Tibial nerve (tissue), 3 donors: ENCODE data around the gene HS3ST6.

Experiments
- POLR2A ChIP-seq, 2 donors: fragments of 450-650 bp; IDR thresholded peaks; one replicate each; pipeline ENCODE4 v1.6.1; 2017; ENCODE audit warnings: antibody characterized with exemption in 2 of 2, mild to moderate bottlenecking in 2 of 2, moderate library complexity in 2 of 2
- TF ChIP-seq, protein P1 (sequence below), 5 experiments: fragments of 200-600 bp in 3 of 5; fragments of 450-650 bp in 2 of 5; sonication (generic) in 3 of 5; IDR thresholded peaks; one replicate each; pipeline ENCODE4 v1.5.1; 2016 to 2019; ENCODE audit warnings: antibody characterized with exemption in 5 of 5, mild to moderate bottlenecking in 3 of 5, moderate library complexity in 2 of 5

- TF ChIP-seq, protein P1, sequence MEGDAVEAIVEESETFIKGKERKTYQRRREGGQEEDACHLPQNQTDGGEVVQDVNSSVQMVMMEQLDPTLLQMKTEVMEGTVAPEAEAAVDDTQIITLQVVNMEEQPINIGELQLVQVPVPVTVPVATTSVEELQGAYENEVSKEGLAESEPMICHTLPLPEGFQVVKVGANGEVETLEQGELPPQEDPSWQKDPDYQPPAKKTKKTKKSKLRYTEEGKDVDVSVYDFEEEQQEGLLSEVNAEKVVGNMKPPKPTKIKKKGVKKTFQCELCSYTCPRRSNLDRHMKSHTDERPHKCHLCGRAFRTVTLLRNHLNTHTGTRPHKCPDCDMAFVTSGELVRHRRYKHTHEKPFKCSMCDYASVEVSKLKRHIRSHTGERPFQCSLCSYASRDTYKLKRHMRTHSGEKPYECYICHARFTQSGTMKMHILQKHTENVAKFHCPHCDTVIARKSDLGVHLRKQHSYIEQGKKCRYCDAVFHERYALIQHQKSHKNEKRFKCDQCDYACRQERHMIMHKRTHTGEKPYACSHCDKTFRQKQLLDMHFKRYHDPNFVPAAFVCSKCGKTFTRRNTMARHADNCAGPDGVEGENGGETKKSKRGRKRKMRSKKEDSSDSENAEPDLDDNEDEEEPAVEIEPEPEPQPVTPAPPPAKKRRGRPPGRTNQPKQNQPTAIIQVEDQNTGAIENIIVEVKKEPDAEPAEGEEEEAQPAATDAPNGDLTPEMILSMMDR (IDR thresholded peaks at IDR 0.05) = no peak
- TF ChIP-seq POLR2A (IDR thresholded peaks at IDR 0.05) = no peak
These were observed 12.1 kb upstream of the HS3ST6 start for GRCh38 chr16:1930338-1930720.
